Karpas-422 (cell line): ENCODE results near the gene SLC35F1. TPM values are rescaled to one million over a fixed set of nuclear protein-coding genes. Genes with fewer than 3 reads are reported as not detected.

Experiments used
- total RNA-seq: library from RNA; depleted of rRNA; stranded (reverse); fragments of >200 nt; shearing (Covaris generic); gene quantifications from 2 replicates; pipeline ENCODE4 v1.2.3, GENCODE V29; 2014; ENCODE audit warnings: low replicate concordance; rRNA removed

The SLC35F1 gene
- total RNA-seq, 1 experiment from 2014 or later = not detected

Other genes with a start within 250 kb of the SLC35F1 start
- 10.1 and 21.9 TPM in 2 replicates for gene NUS1, start 231.8 kb upstream of the SLC35F1 start, total RNA-seq